ENCODE data around the gene SETD1B. TPM values are rescaled to one million over a fixed set of nuclear protein-coding genes. Genes with fewer than 3 reads are reported as not detected.

The SETD1B gene
- total and polyA plus RNA-seq, 2 experiments from 2014 or later: 2.0 to 2.7 TPM

DNA sequence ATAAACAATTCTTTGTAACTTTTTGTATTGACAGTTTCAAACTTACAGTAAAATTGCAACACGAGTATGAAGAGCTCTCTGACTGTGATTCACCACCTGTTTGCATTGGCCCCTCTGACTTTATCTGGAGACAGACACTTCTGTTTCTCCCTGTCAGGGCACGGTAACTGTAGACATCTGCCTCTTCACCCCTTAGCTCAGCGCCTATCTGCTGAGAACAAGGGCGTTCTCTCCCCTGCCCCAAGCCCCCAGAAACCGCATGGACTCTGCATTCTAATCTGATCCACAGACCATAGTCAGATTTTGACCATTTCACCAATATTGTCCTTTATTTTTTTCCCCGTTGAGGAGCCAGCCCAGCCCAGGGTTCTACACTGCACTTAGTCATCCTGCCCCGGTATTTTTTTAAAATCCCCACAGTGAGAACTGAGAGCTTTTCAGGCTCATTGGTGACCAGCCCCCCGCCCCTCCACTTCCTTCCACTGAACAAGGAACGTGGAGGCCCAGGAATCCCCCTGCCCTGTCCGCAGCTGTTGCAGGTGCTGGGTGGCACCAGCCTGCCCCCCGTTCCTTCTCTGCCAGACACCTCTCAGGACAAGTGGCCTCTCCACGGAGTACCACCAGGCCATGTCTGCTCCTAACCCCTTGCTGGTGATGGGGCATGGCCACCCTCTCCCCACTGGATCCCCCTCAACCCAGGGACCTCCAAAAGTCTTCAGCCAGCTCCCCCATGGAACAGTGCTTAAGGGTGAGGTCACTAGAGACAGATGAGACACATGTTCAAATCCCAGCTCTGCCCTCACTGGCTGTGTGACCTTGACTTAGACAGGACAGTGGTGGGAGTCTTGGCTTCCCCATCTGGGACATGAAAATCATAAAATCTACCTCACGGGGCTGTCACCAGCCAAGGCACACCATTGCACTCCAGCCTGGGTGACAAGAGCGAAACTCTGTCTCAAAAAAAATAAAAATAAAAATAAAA lies 21.5 kb upstream of the SETD1B start:
- no peaks in the 10 kb centered on the region for H3K27me3 ChIP-seq (replicated peaks; ENCODE audit: insufficient read depth)
- H3K4me2 ChIP-seq (ENCODE audit: unreplicated experiment): peak overlapping the region; percentile 22
- 58 to 59% methylated on average over 14 of the region's 14 CpGs for WGBS, 2 experiments (ENCODE audit: low coverage in 1 of 2, low lambda C conversion rate in 2 of 2, missing lambda C conversion rate in 2 of 2)
- H3K27ac ChIP-seq: peak overlapping the region; percentile 26; the same call in 1 of the 2 replicates
- DNase-seq: peak; percentile 53
- in situ Hi-C loops (cut with MboI): no loop called here
- H3F3A ChIP-seq (ENCODE audit: insufficient read depth): peaks cover 33% of the 10 kb centered on the region
- H4K20me1 ChIP-seq (ENCODE audit: insufficient read depth): no peaks in the 10 kb centered on the region
- no peak overlapping the region for H3K9ac ChIP-seq
- H3K79me2 ChIP-seq (ENCODE audit: insufficient read depth): no peaks in the 10 kb centered on the region
- no peak overlapping the region for H3K4me3 ChIP-seq
- H3K9me2 ChIP-seq (ENCODE audit: insufficient read depth): no peaks in the 10 kb centered on the region
- peaks cover 30% of the 10 kb centered on the region for H3K4me1 ChIP-seq (ENCODE audit: insufficient read depth)
- TF ChIP-seq EZH2 (IDR thresholded peaks at IDR 0.05; ENCODE audit: insufficient read depth, poor library complexity, severe bottlenecking) (no peak), EZH2phosphoT487 (IDR thresholded peaks at IDR 0.05; ENCODE audit: insufficient read depth, low read depth) (no peak)
- H3K9me3 ChIP-seq (ENCODE audit: low read depth): no peaks in the 10 kb centered on the region
- H3K36me3 ChIP-seq (ENCODE audit: low read depth): no peaks in the 10 kb centered on the region
- no peak overlapping the region for H2AFZ ChIP-seq

DNA sequence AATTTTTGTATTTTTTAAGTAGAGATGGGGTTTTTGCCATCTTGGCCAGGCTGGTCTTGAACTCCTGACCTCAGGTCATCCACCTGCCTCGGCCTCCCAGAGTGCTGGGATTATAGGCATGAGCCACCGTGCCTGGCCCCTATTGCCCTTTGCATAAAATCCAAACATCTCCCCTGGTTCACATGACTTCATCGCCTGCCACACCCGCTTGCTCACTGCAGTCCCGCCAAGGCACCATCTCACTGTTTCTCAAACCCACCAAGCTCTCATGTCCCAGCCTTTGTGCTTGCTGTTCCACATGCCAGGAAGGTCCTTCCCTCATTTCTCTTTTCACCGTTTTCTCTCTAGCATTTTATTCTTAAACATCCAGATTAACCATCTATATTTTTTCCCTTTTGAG lies 20.0 kb upstream of the SETD1B start:
- WGBS, 2 experiments (ENCODE audit: low coverage in 1 of 2, low lambda C conversion rate in 2 of 2, missing lambda C conversion rate in 2 of 2): 7 to 9% methylated on average over 6 of the region's 6 CpGs
- peak; percentile 78 for DNase-seq
- Histone ChIP-seq H3F3A (ENCODE audit: insufficient read depth) (peaks cover 33% of the 10 kb centered on the region), H3K27me3 (replicated peaks; ENCODE audit: insufficient read depth) (no peaks in the 10 kb centered on the region), H3K27ac (peak overlapping the region; percentile 78), H3K4me1 (ENCODE audit: insufficient read depth) (peaks cover 30% of the 10 kb centered on the region), H3K79me2 (ENCODE audit: insufficient read depth) (no peaks in the 10 kb centered on the region), H3K9ac (peak overlapping the region; percentile 69), H3K9me2 (ENCODE audit: insufficient read depth) (no peaks in the 10 kb centered on the region), H3K4me3 (no peak overlapping the region), H4K20me1 (ENCODE audit: insufficient read depth) (no peaks in the 10 kb centered on the region), H2AFZ (no peak overlapping the region), H3K36me3 (ENCODE audit: low read depth) (no peaks in the 10 kb centered on the region), H3K9me3 (ENCODE audit: low read depth) (no peaks in the 10 kb centered on the region), H3K4me2 (ENCODE audit: unreplicated experiment) (peak overlapping the region; percentile 44)
- TF ChIP-seq EZH2 (IDR thresholded peaks at IDR 0.05; ENCODE audit: insufficient read depth, poor library complexity, severe bottlenecking) (no peak), EZH2phosphoT487 (IDR thresholded peaks at IDR 0.05; ENCODE audit: insufficient read depth, low read depth) (no peak)
- in situ Hi-C loops (cut with MboI): no loop called here

DNA sequence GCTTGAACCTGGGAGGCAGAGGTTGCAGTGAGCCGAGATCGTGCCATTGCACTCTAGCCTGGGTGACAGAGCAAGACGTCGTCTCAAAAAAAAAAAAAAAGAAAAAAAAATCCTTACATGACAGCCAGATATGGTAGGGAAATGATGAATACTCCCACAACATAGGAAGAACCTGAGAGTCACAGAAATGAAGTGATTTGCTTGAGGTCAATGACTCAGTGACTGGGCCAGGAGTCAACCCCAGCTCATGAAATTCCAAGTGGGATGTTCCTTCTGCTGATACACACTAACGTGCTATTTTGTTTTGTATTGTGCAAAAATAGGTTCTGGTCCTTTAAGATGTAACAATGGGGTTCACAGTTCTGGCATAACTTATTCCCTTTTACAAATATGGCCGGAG lies 19.3 kb upstream of the SETD1B start:
- Histone ChIP-seq H3K27ac (peak overlapping the region; percentile 78), H3K9me2 (ENCODE audit: insufficient read depth) (no peaks in the 10 kb centered on the region), H3K9ac (peak overlapping the region; percentile 69), H2AFZ (no peak overlapping the region), H3F3A (ENCODE audit: insufficient read depth) (peaks cover 33% of the 10 kb centered on the region), H3K4me1 (ENCODE audit: insufficient read depth) (peaks cover 30% of the 10 kb centered on the region), H3K9me3 (ENCODE audit: low read depth) (no peaks in the 10 kb centered on the region), H3K79me2 (ENCODE audit: insufficient read depth) (no peaks in the 10 kb centered on the region), H4K20me1 (ENCODE audit: insufficient read depth) (no peaks in the 10 kb centered on the region), H3K27me3 (replicated peaks; ENCODE audit: insufficient read depth) (no peaks in the 10 kb centered on the region), H3K36me3 (ENCODE audit: low read depth) (no peaks in the 10 kb centered on the region), H3K4me2 (ENCODE audit: unreplicated experiment) (peak overlapping the region; percentile 44), H3K4me3 (no peak overlapping the region)
- in situ Hi-C loops (cut with MboI): no loop called here
- DNase-seq: peak; percentile 95
- 0 to 2% methylated on average over 6 of the region's 6 CpGs for WGBS, 2 experiments (ENCODE audit: low coverage in 1 of 2, low lambda C conversion rate in 2 of 2, missing lambda C conversion rate in 2 of 2)
- TF ChIP-seq EZH2phosphoT487 (IDR thresholded peaks at IDR 0.05; ENCODE audit: insufficient read depth, low read depth): no peak
- TF ChIP-seq EZH2 (IDR thresholded peaks at IDR 0.05; ENCODE audit: insufficient read depth, poor library complexity, severe bottlenecking): no peak

DNA sequence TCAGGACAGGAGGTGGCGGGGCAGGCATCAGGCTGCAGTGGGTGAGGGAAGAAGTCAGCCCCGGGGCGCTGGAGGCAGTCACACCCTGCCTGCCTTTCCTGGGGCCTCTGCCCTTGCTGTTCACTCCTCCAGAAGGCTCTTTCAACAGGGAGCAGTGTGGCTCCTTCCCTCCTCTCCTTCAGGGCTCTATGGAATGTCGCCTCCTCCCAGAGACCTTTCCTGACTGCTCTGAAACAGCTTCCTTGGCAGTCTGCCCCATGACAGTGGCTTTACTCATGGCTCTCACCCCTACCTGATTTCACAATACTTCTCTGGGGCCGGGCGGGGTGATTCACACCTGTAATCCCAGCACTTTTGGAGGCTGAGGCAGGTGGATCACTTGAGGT lies 17.4 kb upstream of the SETD1B start:
- peak overlapping the region; percentile 53 for H3K27ac ChIP-seq
- TF ChIP-seq EZH2phosphoT487 (IDR thresholded peaks at IDR 0.05; ENCODE audit: insufficient read depth, low read depth) (no peak), EZH2 (IDR thresholded peaks at IDR 0.05; ENCODE audit: insufficient read depth, poor library complexity, severe bottlenecking) (no peak)

More for the DNA sequence above, 17.4 kb upstream of the SETD1B start:
- Histone ChIP-seq H3K4me2 (ENCODE audit: unreplicated experiment) (no peak overlapping the region), H3K36me3 (ENCODE audit: low read depth) (no peaks in the 10 kb centered on the region), H3F3A (ENCODE audit: insufficient read depth) (peaks cover 32% of the 10 kb centered on the region), H3K9me3 (ENCODE audit: low read depth) (no peaks in the 10 kb centered on the region), H3K9ac (no peak overlapping the region), H3K27me3 (replicated peaks; ENCODE audit: insufficient read depth) (no peaks in the 10 kb centered on the region), H3K9me2 (ENCODE audit: insufficient read depth) (no peaks in the 10 kb centered on the region), H3K79me2 (ENCODE audit: insufficient read depth) (no peaks in the 10 kb centered on the region), H4K20me1 (ENCODE audit: insufficient read depth) (no peaks in the 10 kb centered on the region), H3K4me1 (ENCODE audit: insufficient read depth) (peaks cover 30% of the 10 kb centered on the region), H3K4me3 (no peak overlapping the region), H2AFZ (no peak overlapping the region)
- 8 to 15% methylated on average over 6 of the region's 6 CpGs for WGBS, 2 experiments (ENCODE audit: low coverage in 1 of 2, low lambda C conversion rate in 2 of 2, missing lambda C conversion rate in 2 of 2)
- DNase-seq: peak; percentile 96
- in situ Hi-C loops (cut with MboI): no loop called here

Measured in GM23248 (cell line).